ENCODE data around the gene NIT2.

Gene NIT2

DNA sequence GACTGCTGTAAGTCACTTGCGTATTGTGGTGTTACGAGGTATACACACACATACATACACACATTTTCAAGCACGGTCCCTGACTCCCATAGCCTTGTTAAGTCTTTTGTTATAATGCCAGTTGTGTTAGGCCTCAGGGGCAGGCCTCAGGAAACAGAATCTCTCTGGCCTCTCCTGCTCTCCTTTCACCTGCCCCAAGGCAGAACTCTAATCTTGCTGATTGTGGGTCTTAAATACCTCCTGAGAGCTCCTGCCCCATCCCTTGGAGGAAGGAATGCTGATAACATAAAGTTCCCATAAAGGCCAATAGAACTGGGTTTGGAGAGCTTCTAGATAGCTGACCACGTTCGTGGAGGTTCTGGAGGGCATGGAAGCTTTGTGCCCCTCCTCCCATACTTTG lies 3.9 kb upstream of the NIT2 start:
- H2AFZ ChIP-seq (ENCODE audit: low read length) = no peak overlapping the region
- H3K79me1 ChIP-seq (ENCODE audit: low read depth, low read length) = no peaks in the 10 kb centered on the region
- no peak overlapping the region for H4K8ac ChIP-seq (ENCODE audit: low read depth, low read length)
- WGBS, 2 donors (ENCODE audit: extremely low coverage in 2 of 2, insufficient read length in 2 of 2, insufficient replicate concordance in 1 of 2) = no CpG with 5 or more reads among the region's 5 CpGs
- no peak overlapping the region for H3K27ac ChIP-seq (replicated peaks; ENCODE audit: low read length)
- H3K9me3 ChIP-seq (replicated peaks in 1 of 2; ENCODE audit: control insufficient read depth in 2 of 2, insufficient read depth in 1 of 2, low read depth in 1 of 2, low read length in 2 of 2) = no peaks in the 10 kb centered on the region
- H2AK5ac ChIP-seq (ENCODE audit: low read depth, low read length) = no peak overlapping the region
- no peak overlapping the region for H4K91ac ChIP-seq (ENCODE audit: low read depth, low read length, poor library complexity)
- H3K36me3 ChIP-seq (replicated peaks in 1 of 2; ENCODE audit: control insufficient read depth in 2 of 2, insufficient read depth in 2 of 2, low read length in 2 of 2) = no peaks in the 10 kb centered on the region
- no peak overlapping the region for H2BK120ac ChIP-seq (ENCODE audit: low read depth, low read length)
- no peak for DNase-seq (ENCODE audit: low spot score)
- H2BK12ac ChIP-seq (ENCODE audit: low read length) = no peak overlapping the region
- H3K4me3 ChIP-seq (ENCODE audit: low read length in 2 of 2) = no peak overlapping the region
- H3K4me1 ChIP-seq (ENCODE audit: control insufficient read depth in 2 of 2, insufficient read depth in 1 of 2, low read depth in 1 of 2, low read length in 2 of 2) = peaks cover 0 to 3% of the 10 kb centered on the region in 2 donors
- no peak overlapping the region for H3K4me2 ChIP-seq (ENCODE audit: insufficient read depth, low read length, poor library complexity, severe bottlenecking)
- H2BK5ac ChIP-seq (ENCODE audit: low read length) = no peak overlapping the region
- no peak overlapping the region for H2BK15ac ChIP-seq (ENCODE audit: low read length)
- no peak overlapping the region for H3K23ac ChIP-seq (ENCODE audit: low read depth, low read length, poor library complexity)
- no peak overlapping the region for H3K4ac ChIP-seq (ENCODE audit: low read length)
- no peak overlapping the region for H3K9ac ChIP-seq (ENCODE audit: low read depth, low read length, poor library complexity)
- H3K14ac ChIP-seq (ENCODE audit: low read length) = no peak overlapping the region
- no peak overlapping the region for H3K18ac ChIP-seq (ENCODE audit: low read length)
- no peaks in the 10 kb centered on the region for H3K27me3 ChIP-seq (ENCODE audit: control insufficient read depth in 3 of 3, insufficient read depth in 3 of 3, low read depth in 1 of 3, low read length in 3 of 3)

DNA sequence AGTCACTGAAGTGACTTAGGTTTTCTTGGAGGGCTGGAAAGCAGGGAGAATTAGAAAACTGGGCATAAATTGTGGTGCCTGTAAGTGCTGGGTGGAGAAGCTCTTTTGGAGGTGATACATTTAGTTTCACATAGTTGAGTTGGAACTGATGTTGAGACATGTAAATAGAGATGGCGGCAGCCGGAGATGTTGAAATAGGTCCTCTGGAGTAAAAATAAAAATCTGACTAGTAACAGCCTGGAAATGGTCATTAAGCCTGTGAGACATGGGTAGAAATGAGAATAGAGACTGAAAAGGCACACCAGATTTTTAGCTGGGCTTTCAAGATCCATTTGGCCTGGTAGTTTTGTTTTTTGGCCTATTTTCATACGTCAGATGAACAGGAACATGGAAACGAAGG lies 2.9 kb upstream of the NIT2 start:
- Histone ChIP-seq H4K91ac (ENCODE audit: low read depth, low read length, poor library complexity) (no peak overlapping the region), H2AK5ac (ENCODE audit: low read depth, low read length) (no peak overlapping the region), H4K8ac (ENCODE audit: low read depth, low read length) (no peak overlapping the region), H3K4me2 (ENCODE audit: insufficient read depth, low read length, poor library complexity, severe bottlenecking) (no peak overlapping the region), H3K4me1 (ENCODE audit: control insufficient read depth in 2 of 2, insufficient read depth in 1 of 2, low read depth in 1 of 2, low read length in 2 of 2) (peaks cover 0 to 3% of the 10 kb centered on the region in 2 donors), H3K4me3 (ENCODE audit: low read length in 2 of 2) (no peak overlapping the region), H3K18ac (ENCODE audit: low read length) (no peak overlapping the region), H2BK12ac (ENCODE audit: low read length) (no peak overlapping the region), H3K23ac (ENCODE audit: low read depth, low read length, poor library complexity) (no peak overlapping the region), H2BK15ac (ENCODE audit: low read length) (no peak overlapping the region), H2BK120ac (ENCODE audit: low read depth, low read length) (no peak overlapping the region), H3K14ac (ENCODE audit: low read length) (no peak overlapping the region), H3K4ac (ENCODE audit: low read length) (no peak overlapping the region), H3K9me3 (replicated peaks in 1 of 2; ENCODE audit: control insufficient read depth in 2 of 2, insufficient read depth in 1 of 2, low read depth in 1 of 2, low read length in 2 of 2) (no peaks in the 10 kb centered on the region), H3K9ac (ENCODE audit: low read depth, low read length, poor library complexity) (no peak overlapping the region), H3K27ac (replicated peaks; ENCODE audit: low read length) (no peak overlapping the region), H3K36me3 (replicated peaks in 1 of 2; ENCODE audit: control insufficient read depth in 2 of 2, insufficient read depth in 2 of 2, low read length in 2 of 2) (no peaks in the 10 kb centered on the region), H3K27me3 (ENCODE audit: control insufficient read depth in 3 of 3, insufficient read depth in 3 of 3, low read depth in 1 of 3, low read length in 3 of 3) (no peaks in the 10 kb centered on the region), H2AFZ (ENCODE audit: low read length) (no peak overlapping the region), H3K79me1 (ENCODE audit: low read depth, low read length) (no peaks in the 10 kb centered on the region), H2BK5ac (ENCODE audit: low read length) (no peak overlapping the region)
- DNase-seq (ENCODE audit: low spot score) = no peak
- WGBS, 2 donors (ENCODE audit: extremely low coverage in 2 of 2, insufficient read length in 2 of 2, insufficient replicate concordance in 1 of 2) = no CpG with 5 or more reads among the region's 4 CpGs

DNA sequence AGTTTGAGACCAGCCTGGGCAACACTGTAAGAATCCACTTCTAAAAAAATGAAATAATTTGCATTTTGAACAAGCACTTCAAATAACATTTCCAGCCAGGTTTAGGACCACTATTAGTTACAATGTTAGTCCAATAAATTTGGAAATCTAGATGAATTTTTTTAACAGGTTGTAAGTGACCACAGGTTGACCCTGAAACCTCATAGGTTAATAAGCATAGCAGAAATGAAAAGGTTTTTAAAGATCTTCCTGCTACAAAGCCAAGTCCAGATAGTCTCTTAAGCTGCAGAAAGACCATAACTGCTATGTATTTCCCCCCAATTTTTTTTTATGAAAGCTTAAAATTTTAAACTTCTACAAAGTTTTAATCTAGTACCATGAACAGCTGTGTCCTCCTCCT lies 1.5 kb upstream of the NIT2 start:
- Histone ChIP-seq H3K4ac (ENCODE audit: low read length) (no peak overlapping the region), H3K36me3 (replicated peaks in 1 of 2; ENCODE audit: control insufficient read depth in 2 of 2, insufficient read depth in 2 of 2, low read length in 2 of 2) (no peaks in the 10 kb centered on the region), H2AFZ (ENCODE audit: low read length) (no peak overlapping the region), H2AK5ac (ENCODE audit: low read depth, low read length) (no peak overlapping the region), H3K23ac (ENCODE audit: low read depth, low read length, poor library complexity) (no peak overlapping the region), H3K14ac (ENCODE audit: low read length) (no peak overlapping the region), H3K18ac (ENCODE audit: low read length) (no peak overlapping the region), H2BK120ac (ENCODE audit: low read depth, low read length) (no peak overlapping the region), H3K27ac (replicated peaks; ENCODE audit: low read length) (no peak overlapping the region), H4K8ac (ENCODE audit: low read depth, low read length) (no peak overlapping the region), H3K79me1 (ENCODE audit: low read depth, low read length) (no peaks in the 10 kb centered on the region), H2BK12ac (ENCODE audit: low read length) (no peak overlapping the region), H3K4me2 (ENCODE audit: insufficient read depth, low read length, poor library complexity, severe bottlenecking) (no peak overlapping the region), H3K9me3 (replicated peaks in 1 of 2; ENCODE audit: control insufficient read depth in 2 of 2, insufficient read depth in 1 of 2, low read depth in 1 of 2, low read length in 2 of 2) (no peaks in the 10 kb centered on the region), H3K4me3 (ENCODE audit: low read length in 2 of 2) (no peak overlapping the region), H2BK5ac (ENCODE audit: low read length) (no peak overlapping the region), H4K91ac (ENCODE audit: low read depth, low read length, poor library complexity) (no peak overlapping the region), H3K9ac (ENCODE audit: low read depth, low read length, poor library complexity) (no peak overlapping the region), H2BK15ac (ENCODE audit: low read length) (no peak overlapping the region), H3K4me1 (ENCODE audit: control insufficient read depth in 2 of 2, insufficient read depth in 1 of 2, low read depth in 1 of 2, low read length in 2 of 2) (peaks cover 0 to 3% of the 10 kb centered on the region in 2 donors), H3K27me3 (ENCODE audit: control insufficient read depth in 3 of 3, insufficient read depth in 3 of 3, low read depth in 1 of 3, low read length in 3 of 3) (no peaks in the 10 kb centered on the region)
- no peak for DNase-seq (ENCODE audit: low spot score)

DNA sequence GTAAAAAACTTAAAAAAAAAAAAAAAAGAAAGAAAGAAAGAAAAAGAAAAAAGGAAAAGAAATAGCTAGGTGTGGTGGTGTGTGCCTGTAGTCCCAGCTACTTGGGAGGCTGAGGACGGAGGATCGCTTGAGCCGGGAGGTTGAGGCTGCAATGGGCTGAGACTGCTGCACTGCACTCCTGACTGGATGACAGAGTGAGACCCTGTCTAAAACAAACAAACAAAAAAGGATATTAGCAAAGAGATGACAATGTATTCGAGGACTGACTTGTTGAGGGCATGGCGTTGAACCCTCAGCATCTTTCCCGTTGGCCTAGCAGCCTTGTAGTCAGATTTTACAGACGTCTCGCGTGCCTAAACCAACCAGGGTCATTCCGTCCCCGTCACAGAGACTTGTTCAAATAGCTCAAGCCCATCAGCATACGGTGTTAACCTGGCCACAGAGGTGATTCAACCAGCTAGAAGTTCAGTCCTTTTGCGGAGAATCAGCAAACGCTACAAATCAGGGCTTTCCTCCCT lies 528 bp upstream of the NIT2 start:
- H4K91ac ChIP-seq (ENCODE audit: low read depth, low read length, poor library complexity) = no peak overlapping the region
- peaks cover 0 to under 1% of the 10 kb centered on the region in 2 donors for H3K36me3 ChIP-seq (replicated peaks in 1 of 2; ENCODE audit: control insufficient read depth in 2 of 2, insufficient read depth in 2 of 2, low read length in 2 of 2)
- H2BK120ac ChIP-seq (ENCODE audit: low read depth, low read length) = no peak overlapping the region
- H2BK5ac ChIP-seq (ENCODE audit: low read length) = no peak overlapping the region
- peaks cover 0 to 3% of the 10 kb centered on the region in 2 donors for H3K4me1 ChIP-seq (ENCODE audit: control insufficient read depth in 2 of 2, insufficient read depth in 1 of 2, low read depth in 1 of 2, low read length in 2 of 2)
- peak overlapping the region; percentile 69 to 73 for H3K4me3 ChIP-seq (ENCODE audit: low read length in 2 of 2)
- no peak overlapping the region for H3K23ac ChIP-seq (ENCODE audit: low read depth, low read length, poor library complexity)
- H2BK15ac ChIP-seq (ENCODE audit: low read length) = no peak overlapping the region
- peak overlapping the region; percentile 33 for H3K9ac ChIP-seq (ENCODE audit: low read depth, low read length, poor library complexity)
- WGBS, 2 donors (ENCODE audit: extremely low coverage in 2 of 2, insufficient read length in 2 of 2, insufficient replicate concordance in 1 of 2) = no CpG with 5 or more reads among the region's 14 CpGs
- no peak overlapping the region for H3K4ac ChIP-seq (ENCODE audit: low read length)
- no peak overlapping the region for H2BK12ac ChIP-seq (ENCODE audit: low read length)
- H3K18ac ChIP-seq (ENCODE audit: low read length) = peak overlapping the region; percentile 53
- H3K27me3 ChIP-seq (ENCODE audit: control insufficient read depth in 3 of 3, insufficient read depth in 3 of 3, low read depth in 1 of 3, low read length in 3 of 3) = no peaks in the 10 kb centered on the region
- no peaks in the 10 kb centered on the region for H3K79me1 ChIP-seq (ENCODE audit: low read depth, low read length)
- peak overlapping the region; percentile 94 for H2AFZ ChIP-seq (ENCODE audit: low read length)
- no peak for DNase-seq (ENCODE audit: low spot score)
- H3K4me2 ChIP-seq (ENCODE audit: insufficient read depth, low read length, poor library complexity, severe bottlenecking) = peak overlapping the region; percentile 66
- H3K14ac ChIP-seq (ENCODE audit: low read length) = no peak overlapping the region
- H3K9me3 ChIP-seq (replicated peaks in 1 of 2; ENCODE audit: control insufficient read depth in 2 of 2, insufficient read depth in 1 of 2, low read depth in 1 of 2, low read length in 2 of 2) = no peaks in the 10 kb centered on the region
- H4K8ac ChIP-seq (ENCODE audit: low read depth, low read length) = peak overlapping the region; percentile 33
- H2AK5ac ChIP-seq (ENCODE audit: low read depth, low read length) = no peak overlapping the region
- no peak overlapping the region for H3K27ac ChIP-seq (replicated peaks; ENCODE audit: low read length)
